AG04449 (cell line): Measurements from ENCODE around the gene DIMT1.

Source experiments
- CTCF ChIA-PET: fragments of 350-600 bp; formaldehyde crosslinking; extraction: SDS; loops from one replicate; lab custom pipeline; 2021; ENCODE audit warnings: antibody characterized with exemption; lab: Yijun Ruan, JAX
- POLR2A ChIA-PET: fragments of 400-600, 350-600 bp; formaldehyde crosslinking; extraction: SDS; loops from one replicate; lab custom pipeline; 2020; ENCODE audit warnings: antibody characterized with exemption, inconsistent platforms; lab: Yijun Ruan, JAX
- DNase-seq: peaks from one replicate; pipeline ENCODE4 v3.0.0-alpha.2; 2010; ENCODE audit warnings: low read depth, low spot score
- H3K4me3 ChIP-seq: 2 replicates; pipeline ENCODE4 v1.5.1; 2011; ENCODE audit warnings: low read depth, mild to moderate bottlenecking, control low read depth, low read length
- CTCF ChIP-seq: IDR thresholded peaks from one replicate; pipeline ENCODE4 v1.5.1; 2011; ENCODE audit warnings: mild to moderate bottlenecking, moderate library complexity, low read length, control low read depth, inconsistent platforms; ENCODE audit not compliant: insufficient read depth; ENCODE audit errors: missing control alignments

The DIMT1 gene

GRCh38 chr5:62341783-62342475 is 61.8 kb downstream of the DIMT1 start:
- no peak overlapping the region for H3K4me3 ChIP-seq
- POLR2A ChIA-PET: interaction anchor here (0.5 kb wide), 1 partner anchor 9 kb away, joined by 3 read pairs; no protein-coding TSS in a partner anchor
- DNase-seq: no peak
- CTCF ChIA-PET: no interaction called here
- TF ChIP-seq CTCF: no peak

- DNase-seq: no peak
- ChIA-PET POLR2A (no interaction called here), CTCF (no interaction called here)
- H3K4me3 ChIP-seq: no peak overlapping the region
- no peak for TF ChIP-seq CTCF
These were observed 62.7 kb downstream of the DIMT1 start for GRCh38 chr5:62340979-62341378.

GRCh38 chr5:62340392-62340791 is 63.3 kb downstream of the DIMT1 start:
- H3K4me3 ChIP-seq: no peak overlapping the region
- ChIA-PET POLR2A (no interaction called here), CTCF (no interaction called here)
- no peak for TF ChIP-seq CTCF
- DNase-seq: no peak
